Measurements from ENCODE around the gene OPTN.
"Not testable (repeated sequence)": the region's sequence is repeated elsewhere in the genome, so short reads cannot be mapped to it uniquely, and the experiment has no call there.

- not testable (repeated sequence) for TF ChIP-seq POLR2A (IDR thresholded peaks at IDR 0.05)
- TF ChIP-seq, protein P1, sequence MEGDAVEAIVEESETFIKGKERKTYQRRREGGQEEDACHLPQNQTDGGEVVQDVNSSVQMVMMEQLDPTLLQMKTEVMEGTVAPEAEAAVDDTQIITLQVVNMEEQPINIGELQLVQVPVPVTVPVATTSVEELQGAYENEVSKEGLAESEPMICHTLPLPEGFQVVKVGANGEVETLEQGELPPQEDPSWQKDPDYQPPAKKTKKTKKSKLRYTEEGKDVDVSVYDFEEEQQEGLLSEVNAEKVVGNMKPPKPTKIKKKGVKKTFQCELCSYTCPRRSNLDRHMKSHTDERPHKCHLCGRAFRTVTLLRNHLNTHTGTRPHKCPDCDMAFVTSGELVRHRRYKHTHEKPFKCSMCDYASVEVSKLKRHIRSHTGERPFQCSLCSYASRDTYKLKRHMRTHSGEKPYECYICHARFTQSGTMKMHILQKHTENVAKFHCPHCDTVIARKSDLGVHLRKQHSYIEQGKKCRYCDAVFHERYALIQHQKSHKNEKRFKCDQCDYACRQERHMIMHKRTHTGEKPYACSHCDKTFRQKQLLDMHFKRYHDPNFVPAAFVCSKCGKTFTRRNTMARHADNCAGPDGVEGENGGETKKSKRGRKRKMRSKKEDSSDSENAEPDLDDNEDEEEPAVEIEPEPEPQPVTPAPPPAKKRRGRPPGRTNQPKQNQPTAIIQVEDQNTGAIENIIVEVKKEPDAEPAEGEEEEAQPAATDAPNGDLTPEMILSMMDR (IDR thresholded peaks at IDR 0.05), result not testable (repeated sequence)
Measured at GRCh38 chr10:13155860-13156259, 55.9 kb downstream of the OPTN start.

All from vagina (tissue), 2 donors.